HK-2 (cell line): ENCODE measurements around the gene POU4F1.

Source experiments
- DNase-seq: peaks from one replicate; pipeline ENCODE4 v3.0.0-alpha.2; 2018; ENCODE audit not compliant: unreplicated experiment

The POU4F1 gene

DNA sequence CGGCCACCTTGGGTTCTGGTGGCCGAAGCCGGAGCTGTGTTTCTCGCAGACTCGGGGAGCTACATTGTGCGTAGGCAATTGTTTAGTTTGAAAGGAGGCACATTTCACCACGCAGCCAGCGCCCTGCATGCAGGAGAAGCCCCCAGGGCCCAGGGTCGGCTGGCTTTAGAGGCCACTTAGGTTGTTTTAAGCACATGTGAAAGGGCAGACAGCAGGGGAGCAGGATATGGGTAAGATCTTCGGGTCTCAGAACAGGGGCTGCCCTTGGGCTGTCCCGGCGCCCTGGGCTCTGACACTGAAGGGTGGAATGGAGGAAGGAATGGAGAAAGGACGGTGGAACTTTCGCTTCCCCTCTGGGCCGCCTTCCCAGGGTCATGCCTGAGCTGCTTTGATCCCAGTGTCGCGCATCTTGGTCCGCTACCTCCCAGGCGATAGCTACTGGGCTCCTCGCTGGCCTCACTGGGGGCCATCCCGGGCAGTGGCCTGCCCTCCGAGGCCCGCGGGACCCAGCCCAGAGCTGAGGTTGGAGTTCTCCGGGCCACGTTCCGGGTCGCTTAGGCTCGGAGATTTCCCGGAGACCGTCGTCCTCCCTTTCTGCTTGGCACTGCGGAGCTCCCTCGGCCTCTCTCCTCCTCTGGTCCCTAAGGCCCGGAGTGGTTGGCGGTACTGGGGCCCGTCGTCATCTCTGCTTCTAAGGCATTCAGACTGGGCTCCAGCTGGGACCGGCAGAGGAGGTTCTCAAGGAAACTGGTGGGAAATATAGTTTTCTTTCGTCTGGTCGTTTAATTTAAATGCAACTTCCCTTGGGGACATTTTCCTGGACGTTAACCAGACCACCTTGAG, 4.3 kb upstream of the POU4F1 start:
- no peak for DNase-seq

DNA sequence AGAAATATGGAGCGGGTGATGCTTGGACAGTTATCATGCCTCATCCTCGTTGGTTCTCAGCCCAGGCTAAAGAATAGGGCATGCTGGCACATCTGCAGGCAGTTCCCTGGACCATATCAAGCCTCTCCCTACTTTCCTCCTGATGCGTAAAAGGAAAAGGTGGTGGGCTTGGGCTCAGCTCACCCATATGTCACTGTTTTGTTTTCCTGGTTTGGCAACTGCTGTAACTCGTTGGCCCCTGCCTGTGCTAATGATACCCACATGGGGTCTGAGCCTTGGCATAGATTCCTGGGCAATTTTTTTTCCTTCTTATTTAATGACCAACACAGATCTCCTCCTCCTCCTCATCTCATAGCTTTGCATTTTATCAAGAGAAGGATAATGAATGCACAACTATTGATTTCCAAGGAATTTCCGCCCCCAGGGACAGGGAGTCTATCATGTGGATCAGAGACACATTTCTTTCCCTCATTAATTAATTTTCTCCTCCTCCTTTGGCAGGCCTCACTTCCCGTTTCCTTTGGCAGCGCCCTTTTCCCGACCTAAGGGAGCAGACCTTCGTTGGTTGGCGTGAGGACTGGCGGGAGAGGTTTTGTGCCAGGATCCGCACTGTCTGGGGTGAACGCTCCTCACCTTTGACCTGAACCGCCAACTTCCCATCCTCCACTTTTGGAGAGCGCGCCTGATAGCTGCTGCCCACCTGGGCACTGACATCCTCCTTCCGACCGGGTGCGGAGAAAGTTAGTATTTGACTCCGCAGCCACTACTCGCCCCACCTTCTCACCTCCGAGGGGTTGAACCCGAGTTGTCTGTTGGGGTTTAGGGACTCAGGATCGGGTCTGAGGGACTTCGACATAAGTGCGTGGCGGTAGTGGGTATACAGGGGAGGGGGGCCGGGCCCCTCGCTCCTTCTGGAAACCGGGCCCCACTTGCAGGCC, 3.4 kb upstream of the POU4F1 start:
- no peak for DNase-seq

DNA sequence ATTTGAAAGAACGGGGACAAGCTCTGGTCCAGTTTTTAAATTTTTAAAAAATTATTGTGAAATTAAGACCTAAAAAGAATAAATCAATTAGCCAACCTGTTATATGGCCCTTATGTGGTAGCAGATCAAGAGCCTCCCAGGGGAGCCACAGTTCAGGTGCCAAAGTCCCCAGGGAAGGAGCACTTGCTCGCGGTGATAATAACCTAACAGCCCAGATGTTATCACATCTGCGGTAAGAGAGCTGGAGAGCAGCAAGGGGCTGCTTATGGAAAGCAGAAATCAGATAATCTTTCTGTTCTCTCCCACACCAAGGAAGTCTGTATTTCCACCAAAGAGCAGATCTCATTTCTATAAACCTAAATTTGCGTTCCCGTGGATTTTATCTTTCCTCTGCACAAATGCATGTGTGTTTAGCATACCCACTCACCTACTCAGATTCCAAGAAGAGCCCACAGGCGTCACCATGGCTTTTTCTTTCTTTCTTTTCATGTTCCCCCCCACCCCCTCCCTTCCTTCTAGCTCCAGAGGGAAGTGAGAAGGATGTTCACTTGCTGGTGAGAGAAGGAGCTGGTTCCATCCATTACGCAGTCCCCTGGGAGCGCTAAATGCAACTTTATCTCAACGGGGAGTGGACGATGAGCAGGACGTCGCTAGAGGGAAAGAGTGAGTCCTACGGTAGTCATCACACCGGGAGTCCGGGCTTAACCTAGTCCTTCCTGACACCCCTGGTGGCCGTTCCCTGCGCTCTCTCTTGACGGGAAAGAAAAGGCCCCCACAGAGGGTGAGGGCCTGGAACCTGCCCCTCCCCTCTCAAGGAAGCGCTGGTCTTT, 1.6 kb upstream of the POU4F1 start:
- DNase-seq = no peak

DNA sequence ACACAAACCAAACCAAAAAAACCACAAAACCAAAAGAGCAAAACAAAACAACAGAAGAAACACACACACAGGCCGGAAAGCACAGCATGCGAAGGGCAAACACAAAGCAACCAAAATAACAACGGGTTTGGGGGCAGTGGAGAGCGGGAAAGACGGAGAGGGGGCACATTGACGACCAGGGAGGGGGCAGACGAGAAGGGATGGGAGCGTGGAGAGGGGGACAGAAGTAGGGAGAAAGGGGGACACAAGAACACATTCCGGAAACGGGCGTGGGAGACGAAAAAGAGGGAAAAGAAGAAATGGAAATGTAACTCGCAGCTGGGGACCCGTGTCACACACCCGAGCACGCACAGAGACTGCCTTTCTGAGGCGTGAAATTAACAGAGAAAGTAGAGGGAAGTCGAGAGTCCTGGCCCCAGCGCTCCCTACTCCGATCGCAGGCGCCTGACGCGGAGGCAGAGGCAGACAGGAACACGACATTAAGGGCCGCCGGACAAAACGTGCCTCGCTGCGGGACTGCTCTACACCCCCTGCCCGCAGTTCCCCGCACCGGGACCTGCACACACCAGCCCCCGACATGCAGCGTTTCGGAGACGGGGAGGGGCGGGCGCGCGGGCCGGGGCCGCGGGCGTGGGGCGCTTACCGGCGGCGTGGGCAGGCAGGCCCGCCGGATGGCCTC, 652 bp downstream of the POU4F1 start:
- no peak for DNase-seq

DNA sequence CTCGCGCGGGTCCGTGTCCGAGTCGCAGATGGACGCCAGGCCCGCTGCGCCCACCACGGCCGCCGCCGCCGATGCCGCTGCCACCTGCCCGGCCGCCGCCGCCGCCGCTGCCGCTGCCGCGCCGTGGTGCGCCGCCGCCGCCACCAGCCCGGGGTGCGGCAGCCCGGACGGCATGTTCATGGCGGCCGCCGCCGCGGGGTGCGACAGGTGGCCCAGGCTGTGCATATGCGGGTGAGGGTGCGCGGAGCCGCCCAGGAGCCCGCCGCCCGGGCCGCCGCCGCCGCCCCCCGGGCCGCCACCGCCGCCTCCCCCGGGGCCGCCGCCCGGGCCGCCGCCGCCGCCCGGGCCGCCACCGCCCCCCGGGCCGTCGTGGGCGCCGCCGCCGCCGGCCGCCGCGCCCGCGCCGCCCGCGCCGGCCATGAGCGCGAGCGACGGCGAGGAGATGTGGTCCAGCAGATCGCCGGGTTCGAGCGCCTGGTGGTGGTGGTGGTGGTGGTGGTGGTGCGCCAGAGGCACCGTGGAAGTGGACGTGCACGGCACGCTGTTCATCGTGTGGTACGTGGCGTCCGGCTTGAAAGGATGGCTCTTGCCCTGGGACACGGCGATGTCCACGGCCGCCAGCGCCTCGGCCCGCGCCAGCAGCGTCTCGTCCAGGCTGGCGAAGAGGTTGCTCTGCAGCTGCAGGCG, 1.3 kb downstream of the POU4F1 start:
- no peak for DNase-seq

DNA sequence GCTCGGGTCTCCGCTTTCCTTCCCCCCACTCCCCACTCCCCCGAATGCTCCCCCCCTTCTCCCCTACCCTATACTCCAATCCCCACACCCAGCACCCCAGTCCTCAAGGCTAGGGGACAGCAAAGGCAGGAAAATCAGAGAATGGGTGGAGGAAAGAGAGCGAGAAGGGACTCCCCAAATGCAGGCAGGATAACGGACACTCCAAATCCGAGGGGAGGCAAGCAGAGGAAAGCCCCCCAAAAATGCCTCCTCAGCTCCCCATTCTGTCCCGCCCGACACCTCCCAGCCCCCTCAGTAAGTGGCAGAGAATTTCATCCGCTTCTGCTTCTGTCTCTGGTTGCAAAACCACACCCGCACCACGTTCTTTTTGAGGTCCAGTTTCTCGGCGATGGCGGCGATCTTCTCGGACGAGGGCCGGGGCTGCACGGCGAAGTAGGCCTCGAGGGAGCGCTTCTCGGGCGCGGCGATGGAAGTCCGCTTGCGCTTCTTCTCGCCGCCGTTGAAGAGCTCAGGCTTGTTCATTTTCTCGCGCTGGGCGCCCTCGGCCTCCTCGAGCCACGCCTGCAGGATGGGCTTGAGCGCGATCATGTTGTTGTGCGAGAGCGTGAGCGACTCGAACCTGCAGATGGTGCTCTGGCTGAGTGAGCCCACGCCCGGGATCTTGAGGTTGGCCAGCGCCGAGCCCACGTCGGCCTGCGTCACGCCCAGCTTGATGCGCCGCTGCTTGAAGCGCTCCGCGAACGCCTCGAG, 2.1 kb downstream of the POU4F1 start:
- DNase-seq = no peak

DNA sequence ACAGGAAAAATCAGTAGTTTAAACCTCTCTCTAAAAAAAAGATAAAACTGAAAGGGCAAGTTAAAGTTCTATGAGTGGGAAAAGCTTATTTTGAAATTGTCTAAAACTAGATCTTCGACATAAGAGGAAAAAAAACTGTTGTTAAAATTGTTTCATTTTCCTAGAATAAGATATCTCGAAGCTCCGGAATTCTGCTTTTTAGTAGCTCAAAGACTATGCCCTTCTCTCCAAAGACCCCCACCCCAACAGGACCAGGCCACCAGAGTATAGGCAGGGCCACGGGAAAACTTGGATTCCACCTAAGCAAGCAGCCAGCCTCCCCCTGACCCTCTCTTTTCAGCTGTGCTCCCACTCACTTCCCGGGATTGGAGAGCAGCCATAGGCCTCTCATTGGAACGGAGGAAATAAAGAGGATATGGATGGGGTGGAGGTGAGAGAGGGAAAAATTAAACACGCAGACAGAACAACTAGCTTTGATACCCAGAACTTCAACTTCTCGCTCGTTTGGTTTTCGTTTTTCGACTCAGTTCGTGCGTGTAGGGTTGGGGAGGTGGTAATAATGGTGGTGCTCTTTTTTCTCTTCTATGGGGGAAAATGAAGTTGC, 3.0 kb downstream of the POU4F1 start:
- no peak for DNase-seq

DNA sequence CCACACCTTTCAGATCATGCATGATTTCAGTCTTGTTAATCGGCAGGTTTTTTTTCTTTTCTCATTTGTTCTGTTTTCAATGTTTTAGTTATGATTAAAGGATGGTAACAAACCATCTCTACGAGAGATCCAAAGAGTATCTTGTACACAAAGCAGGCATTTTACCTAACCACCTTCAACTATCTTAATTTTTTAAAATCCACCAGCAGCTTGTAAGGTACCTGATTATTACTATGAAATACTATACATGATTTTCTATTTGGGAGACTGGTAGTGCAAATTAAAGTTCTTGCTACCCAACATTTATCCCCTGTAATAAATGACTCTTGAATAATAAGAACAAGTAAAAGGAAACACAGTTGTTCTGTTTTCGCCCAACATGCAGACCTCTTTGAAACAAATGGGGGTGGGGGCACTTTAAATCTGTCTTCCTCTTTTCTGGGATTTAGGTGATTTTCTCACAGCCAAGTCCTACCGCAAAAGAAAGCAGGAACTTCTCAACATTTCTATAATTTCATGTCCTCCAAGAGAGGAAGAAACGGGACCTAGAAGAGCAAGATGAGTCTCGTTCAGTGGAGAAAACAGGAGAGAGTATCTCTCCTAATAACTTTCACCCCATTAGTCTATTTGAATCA, 3.6 kb downstream of the POU4F1 start:
- DNase-seq = no peak

DNA sequence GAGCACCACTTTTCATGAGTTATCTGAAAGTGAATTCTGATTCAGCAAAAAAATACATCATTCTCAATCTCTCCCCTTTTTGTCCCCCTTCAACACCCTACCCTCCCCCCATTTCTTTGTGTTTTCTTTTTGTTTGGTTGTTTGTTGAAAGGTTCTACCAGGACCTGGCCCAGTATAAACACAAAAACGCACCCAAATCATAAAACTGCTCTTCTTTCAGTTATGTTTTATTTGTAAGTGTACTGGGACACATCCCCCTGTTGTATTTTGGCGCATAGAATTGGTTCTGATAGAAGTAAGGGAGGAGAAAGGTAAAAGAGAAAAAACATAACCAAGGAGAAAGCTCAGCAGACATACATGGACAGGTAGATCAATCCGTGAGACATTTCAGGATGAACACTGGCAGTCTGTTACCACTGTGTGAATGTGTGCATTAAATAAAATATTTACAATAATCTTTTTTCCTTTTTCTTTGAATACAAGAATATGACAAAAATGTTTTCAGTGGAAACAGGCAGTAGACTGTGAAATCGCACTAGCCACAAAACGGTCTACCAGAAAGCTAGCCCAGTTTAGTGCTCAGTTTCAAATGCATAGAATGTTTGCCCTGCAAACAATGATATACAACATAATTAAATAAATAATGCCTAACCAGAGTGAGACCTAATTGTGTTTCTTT, 4.2 kb downstream of the POU4F1 start:
- no peak for DNase-seq

DNA sequence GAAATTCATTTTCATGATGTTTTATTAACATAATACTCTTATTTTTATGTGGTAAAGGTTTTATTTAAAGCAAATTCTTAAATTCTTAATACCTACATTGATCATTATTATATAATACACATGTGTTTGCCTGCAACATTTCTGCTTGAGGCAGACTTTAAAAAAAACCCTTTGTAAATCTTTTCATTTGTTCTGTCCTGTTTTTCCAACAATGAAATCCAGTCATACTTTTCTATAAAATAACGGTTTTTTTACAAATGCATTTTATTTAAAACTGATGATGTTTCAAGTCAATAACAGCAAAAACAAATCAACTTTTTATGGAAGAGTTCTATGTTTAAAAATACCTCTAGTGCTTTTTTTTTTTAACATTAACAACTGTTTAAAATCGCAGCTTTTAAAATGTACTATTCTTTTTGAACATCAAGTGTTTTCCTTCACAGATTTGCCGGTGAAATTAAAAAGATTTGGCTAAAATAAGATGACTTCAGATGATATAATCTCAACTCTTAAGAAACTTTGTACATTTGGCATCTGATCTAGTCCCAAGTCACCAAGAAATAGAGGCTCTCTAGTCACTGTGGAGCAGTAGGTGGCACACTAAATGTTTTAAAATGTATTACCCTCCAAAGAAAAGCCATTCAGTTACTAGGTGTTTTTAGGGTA, 5.1 kb downstream of the POU4F1 start:
- no peak for DNase-seq

DNA sequence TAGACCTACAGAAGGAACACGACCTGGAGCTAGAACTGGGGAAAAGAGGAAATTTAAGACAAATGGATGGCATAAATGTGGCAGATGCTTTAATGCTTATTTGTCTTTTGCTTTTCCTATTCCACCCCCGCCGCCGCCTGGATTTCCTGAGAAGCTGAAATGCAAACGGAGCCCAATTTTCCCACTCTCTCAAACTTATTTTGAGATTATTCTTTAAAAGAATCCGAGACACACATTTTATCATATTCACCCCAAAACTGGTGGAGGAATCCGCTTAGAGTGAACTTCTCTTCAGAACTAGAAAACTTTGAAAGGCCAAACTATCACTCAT, 5.8 kb downstream of the POU4F1 start:
- DNase-seq = no peak

DNA sequence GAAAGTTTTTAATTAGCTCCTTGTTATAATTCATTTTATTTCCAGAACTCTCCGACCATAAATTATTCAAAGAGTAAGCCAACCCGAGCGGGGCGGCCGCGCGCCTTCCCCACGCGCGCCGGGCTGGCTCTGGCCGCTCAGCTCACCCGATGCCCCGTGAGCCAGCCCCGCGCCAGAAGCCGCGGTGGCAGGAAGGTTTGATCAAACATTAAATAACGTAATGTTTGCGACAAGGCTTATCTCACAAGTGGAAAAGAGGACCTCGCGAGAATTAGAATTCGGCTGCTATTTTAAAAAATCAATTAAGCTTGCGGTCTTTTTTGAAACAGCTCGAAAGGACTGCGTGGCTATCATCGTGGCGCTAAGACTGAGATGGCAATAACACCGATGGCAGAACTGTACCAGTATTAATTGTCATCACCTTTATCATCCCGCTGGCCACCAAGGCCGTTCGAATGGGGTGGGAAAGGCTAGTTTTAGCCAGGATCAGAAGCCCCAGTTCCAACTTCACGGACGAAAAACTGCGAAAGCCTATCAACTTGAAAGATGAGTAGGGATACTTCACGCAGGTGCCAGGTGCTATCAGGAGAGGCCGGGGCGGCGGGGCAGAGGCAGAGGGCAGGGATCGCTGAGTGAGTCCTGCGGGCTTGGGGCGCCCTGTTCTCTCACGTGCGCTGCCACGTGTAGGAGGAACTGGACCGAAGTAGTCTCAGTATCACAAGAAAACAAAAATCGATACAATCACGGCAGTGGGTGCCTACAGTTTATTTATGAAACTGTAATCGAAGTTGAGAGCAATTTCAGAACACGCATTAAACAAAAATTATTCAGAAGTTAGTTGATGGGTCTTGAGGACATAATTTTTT, 6.4 kb downstream of the POU4F1 start:
- DNase-seq = no peak

DNA sequence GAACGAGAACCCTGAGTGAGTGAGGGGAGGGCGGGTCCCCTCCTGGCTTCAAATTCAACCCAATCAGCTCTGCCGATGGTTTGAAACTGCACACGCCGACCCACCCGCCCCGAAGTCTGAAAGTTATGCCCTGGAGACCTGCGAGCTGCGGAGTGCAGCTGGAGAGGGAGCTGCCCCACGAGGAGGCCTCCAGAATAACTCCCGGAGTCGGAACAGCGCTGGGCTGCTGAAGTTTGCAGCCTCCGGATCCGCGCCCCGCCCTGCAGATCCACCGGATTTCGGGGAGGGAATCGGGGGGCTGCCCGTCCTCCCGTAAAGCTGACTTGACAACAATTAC, 7.0 kb downstream of the POU4F1 start:
- DNase-seq = no peak

DNA sequence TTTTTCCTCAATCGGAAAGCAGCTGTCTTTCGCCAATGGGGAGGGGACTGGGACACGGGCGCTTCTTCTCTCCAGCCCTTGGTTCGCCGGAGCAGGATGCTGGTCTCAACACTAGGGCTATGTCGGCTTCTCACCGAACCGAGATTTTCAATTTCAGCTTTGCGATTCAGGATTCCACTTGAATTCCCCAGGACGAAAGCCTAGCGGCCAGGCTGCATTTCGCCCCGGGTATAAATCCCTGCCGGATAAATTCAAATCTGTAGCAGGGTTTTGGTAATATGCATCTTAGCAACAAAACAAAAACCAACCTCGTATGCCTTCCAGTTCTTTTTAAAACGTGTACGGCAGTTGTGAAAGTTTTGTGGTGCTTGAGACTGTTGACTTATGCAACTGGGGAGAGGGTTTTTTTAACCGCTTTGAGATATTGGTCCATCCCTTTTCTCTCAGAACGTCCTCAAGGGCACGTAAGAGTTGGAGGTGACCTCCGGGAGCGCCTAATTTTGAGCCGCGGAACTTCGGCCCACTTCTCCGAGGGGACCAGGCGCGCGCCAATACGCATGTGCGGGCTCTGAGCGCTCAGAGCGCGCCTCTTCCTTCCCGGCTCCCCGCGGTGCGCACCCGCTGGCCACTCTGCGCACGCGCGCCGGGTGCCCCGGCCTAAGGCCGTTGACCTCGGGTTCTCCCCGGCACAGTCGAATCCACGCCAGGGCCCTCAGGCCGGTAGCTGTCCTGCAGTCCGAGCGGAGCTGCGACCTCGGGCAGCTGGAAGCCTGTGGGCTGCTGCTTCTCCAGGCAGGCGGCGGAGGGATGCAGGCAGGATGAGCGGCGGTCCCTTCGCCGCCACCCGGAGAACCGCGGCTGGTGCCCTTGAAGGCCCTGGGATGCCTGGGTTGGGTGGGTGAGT, 7.6 kb downstream of the POU4F1 start:
- DNase-seq = peak; percentile 45

DNA sequence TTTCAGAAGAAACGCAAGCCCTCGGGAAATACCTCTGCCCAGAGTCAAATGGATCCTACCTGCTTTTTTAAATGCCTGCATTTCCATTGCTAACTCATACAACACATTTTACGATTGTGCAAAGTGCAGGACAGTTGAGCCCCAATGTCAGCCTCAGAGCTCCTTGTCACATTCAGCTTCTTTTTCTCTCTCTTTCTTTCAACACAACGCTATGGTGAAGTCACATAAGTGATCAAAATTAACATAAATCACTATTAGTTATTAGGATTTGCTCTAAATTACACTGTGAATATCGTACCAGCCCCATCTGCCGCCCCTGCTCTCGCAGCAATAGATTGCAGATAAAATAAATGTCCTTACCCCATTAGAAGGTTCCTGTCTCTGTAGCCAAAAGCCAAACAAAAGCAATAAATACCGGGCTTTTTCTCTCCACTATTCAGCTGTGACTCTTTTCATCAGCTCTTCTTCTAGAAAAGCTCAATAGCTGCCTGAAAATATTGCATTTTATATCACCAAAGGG, 8.8 kb downstream of the POU4F1 start:
- no peak for DNase-seq
